HPDE6-E6E7 (cell line): Measurements from ENCODE around the gene RORB.

Experiments
- DNase-seq: peaks from one replicate; pipeline ENCODE4 v3.0.0; 2011; ENCODE audit warnings: missing footprints; ENCODE audit errors: extremely low spot score

Gene RORB

DNA sequence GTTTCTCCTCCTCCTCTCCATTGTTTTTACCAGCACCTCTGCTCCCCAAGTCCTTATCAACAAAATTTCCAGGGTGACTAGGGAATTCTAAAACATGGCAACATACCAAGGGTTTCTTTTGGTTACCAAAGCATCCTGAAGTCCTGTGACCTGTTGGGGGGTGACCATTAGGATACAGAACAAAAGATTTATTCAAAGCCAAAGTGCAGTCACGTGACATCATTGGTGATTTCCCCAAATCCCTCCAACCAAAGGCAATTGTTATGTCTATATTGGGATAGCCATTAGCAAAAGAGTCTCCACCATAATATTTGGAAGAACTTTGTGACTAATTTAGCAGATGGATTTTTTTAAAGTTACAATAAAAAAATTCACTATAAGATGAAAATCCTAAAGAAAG, 222.2 kb downstream of the RORB start:
- no peak for DNase-seq

DNA sequence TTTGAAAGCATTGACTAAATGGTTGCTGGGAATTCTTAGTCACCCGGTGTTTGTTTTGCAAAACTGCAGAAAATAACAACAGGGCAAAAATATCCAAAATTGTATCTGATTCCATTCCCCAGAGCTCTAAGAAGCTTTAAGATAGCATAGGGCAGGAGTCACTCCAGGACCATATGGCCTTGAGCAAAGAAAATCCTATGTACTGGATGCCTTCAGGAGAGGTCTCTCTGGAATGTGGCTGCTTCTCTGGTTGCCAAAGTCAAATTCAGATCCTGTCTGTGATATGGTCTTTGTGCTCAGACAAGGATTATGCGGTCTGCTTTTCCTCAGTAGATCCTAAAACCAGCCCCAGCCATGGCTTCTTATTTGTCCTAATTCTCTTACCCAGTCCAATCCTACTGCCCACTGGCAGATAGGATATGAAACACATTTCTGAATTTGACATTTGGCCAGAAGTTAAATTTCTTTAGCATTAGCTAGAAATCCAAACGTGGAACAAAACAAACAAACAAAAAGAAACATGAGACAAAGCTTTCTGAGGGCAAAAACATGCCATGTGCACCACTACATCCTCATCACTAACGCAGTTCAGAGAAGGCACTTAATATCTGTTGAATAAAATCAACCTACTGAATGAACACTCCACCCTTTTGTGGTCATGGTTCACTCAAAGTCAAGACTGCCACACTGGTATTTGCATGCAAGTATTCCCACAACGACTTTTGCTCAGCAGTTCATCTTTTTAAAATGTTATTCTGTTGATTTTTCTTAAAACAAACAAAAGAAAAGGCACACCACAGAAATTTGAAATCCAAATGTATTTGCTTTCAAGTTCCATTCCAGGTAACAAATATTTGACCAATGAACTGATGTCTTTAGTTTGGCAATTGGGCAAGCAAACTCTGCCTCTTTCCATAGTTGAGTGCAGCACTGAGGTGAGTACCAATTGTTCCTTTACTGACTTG, 224.8 kb downstream of the RORB start:
- DNase-seq: no peak

DNA sequence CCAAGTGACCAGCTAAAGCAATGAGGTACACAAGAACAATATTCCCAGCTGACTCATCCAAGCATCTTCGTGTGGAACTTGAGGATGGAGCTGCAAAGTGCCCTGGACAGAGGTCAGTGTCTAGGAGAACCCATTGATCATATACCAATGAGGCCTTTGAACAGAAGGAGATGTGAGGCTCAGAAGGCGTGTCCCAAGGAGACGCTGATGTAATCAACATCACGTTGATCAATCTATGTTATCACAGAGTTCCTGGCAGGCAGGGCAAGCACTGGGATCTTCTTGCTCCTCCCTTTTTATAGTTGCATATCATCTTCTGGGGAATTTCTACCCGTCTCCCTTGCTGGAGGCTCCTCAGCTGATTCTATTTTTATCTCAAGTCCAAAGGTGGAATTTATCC, 227.2 kb downstream of the RORB start:
- DNase-seq: no peak

DNA sequence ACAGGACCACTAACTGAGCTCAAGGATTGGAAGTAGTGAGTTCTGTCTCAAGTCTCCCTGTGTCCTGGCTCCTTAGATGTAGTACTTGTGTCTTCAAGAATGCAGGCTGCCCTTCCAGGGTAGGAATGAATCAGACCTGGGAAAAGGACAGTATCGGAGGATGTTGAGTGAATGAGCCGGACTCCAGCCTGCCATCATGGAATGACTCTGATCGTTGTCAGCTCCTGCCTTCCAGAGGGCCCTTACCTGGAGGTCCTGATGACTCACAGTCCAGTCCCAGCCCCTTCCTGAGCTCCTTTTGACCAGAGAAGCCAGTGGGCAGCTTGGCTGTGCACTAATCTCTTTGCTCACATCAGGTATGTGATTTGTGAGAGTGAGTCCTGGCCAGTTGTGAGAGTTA, 229.4 kb downstream of the RORB start:
- DNase-seq: no peak

DNA sequence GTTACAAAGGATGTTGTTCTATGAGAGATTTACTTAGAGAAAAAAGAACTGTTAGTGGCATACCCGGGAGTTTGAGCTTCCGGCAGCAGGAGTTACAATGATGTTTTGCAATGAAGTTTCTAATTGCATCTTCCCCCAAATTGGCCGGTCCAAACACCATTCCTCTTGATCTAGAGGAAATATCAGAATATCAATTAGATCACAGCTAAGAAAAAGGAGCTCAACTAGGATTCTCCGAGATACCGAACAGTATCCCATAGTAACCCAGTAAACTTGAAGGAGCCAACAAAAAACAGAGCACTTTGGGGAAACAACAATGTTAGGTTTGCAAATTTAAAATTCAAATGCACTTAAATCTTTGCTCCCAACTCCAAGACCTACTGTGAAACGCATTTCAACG, 231.0 kb downstream of the RORB start:
- no peak for DNase-seq

DNA sequence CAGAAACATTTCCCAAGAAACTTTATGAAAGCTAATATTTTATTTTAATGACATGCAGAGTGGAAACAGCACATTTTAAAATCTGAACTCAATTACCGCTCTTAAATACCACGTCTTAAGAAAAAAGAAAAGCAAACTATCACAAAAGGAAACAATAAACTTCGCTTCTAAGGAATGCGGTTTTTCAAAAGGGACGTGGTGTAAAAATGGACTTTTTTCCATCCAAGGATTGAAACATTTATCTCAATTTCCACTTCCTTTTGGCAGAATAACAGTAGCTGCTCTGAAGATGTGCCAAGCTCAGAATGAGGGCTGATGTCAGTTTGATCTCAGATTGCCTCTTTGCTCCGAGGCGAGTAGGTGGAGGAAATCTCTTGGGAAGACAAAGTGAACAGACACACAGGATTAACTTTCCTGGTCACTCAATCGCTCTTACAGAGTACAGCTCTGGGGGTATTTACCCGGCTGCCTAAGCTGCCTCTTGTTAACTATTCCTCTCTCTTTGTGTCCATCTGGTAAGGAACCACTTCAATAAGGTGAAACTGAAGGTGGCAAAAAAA, 232.1 kb downstream of the RORB start:
- no peak for DNase-seq

DNA sequence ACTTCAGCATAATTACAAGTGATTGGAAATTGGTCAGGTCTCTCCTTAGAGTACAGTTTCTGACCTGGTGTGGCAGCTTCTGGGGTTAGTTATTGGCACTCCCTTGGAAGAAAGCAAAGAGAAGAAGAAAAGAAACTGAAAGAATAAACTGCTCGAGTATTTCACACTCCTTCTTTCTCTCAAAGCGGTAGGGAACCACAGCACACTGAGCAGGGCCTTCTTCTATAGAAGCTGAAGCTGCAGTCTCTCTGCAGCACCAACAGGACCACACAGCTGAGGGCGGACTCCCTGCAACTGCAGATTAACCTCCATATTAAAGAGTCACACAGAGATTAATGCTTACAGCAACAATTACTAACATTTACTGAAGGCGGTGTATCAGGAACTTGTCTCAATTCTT, 238.6 kb downstream of the RORB start:
- no peak for DNase-seq

DNA sequence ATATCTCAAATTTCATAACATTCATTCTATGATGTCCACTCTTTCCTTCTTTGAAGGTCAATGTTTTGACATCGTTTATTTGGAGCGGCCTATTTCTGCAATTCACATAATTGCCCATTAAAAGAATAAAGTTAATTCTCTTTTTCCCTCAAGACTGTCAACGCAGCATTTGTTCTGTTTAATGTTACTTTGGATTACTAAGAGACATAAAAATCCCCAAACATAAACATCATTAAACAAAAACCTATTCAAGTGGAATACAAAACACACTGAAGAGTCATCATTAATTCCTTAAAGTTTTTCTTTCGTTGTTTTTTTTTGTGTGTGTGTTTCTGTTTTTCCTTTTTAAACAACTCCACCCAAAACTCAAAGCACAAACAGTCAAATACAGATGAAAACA, 239.5 kb downstream of the RORB start:
- DNase-seq: no peak

DNA sequence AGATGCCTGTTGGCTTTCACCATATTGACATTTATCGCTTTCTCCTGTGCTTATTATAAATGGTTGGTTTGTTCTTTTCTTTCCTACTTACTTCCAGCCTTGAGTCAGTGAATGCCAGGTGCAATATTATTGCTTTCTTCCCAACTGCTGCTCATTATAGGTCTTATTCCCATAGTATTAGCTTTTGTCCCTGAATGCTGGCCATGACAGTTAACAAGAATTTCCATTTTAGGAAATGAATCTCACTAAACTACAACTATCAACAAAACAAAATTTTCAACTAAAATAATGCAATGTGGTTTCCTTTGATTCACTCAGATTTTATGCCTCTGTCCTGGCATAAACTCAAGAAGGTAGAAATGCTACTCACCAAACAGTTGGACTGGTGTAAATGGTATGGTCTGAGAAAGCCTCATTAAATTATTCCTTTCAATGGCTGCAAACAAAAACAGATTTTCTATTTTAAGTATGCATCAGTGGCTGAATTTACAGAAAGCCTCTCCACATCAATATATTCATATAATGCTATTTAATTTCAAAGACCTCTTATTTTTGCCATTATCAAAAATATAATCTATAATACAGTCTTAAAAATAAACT, 245.2 kb downstream of the RORB start:
- no peak for DNase-seq
